Liver (tissue), 9 donors: ENCODE measurements around the gene MAP10. TPM values are rescaled to one million over a fixed set of nuclear protein-coding genes. Genes with fewer than 3 reads are reported as not detected.

Experiments used
- DNase-seq: peaks from one replicate; pipeline ENCODE4 v3.0.0-alpha.2; 2017; ENCODE audit warnings: low spot score
- H3K27ac ChIP-seq, 2 donors: one replicate each; pipeline ENCODE4 v1.7.0; 2013; ENCODE audit warnings: inconsistent platforms in 2 of 2, low read length in 2 of 2, control low read depth in 1 of 2, low read depth in 1 of 2, mild to moderate bottlenecking in 1 of 2
- H3K27me3 ChIP-seq, 4 donors: one replicate each; pipeline versions ENCODE4 v1.6.1 to v1.7.0; 2013; ENCODE audit warnings: low read length in 3 of 4, inconsistent platforms in 1 of 4, mild to moderate bottlenecking in 1 of 4, moderate library complexity in 1 of 4; ENCODE audit not compliant: control insufficient read depth in 4 of 4, insufficient read depth in 4 of 4
- H3K36me3 ChIP-seq, 4 donors: one replicate each; pipeline versions ENCODE4 v1.6.1 to v1.7.0; 2013; ENCODE audit warnings: low read length in 3 of 4, mild to moderate bottlenecking in 3 of 4, low read depth in 1 of 4, moderate library complexity in 1 of 4; ENCODE audit not compliant: control insufficient read depth in 4 of 4, insufficient read depth in 3 of 4
- H3K4me1 ChIP-seq, 4 donors: one replicate each; pipeline versions ENCODE4 v1.6.1 to v1.7.0; 2013; ENCODE audit warnings: low read length in 3 of 4, mild to moderate bottlenecking in 3 of 4, moderate library complexity in 1 of 4; ENCODE audit not compliant: control insufficient read depth in 4 of 4, insufficient read depth in 4 of 4
- H3K4me3 ChIP-seq, 3 donors: one replicate each; pipeline versions ENCODE4 v1.6.1 to v1.7.0; 2013; ENCODE audit warnings: low read length in 3 of 3, control low read depth in 1 of 3, low read depth in 1 of 3, mild to moderate bottlenecking in 1 of 3
- H3K9ac ChIP-seq, 2 donors: one replicate each; pipeline ENCODE4 v1.7.0; 2013; ENCODE audit warnings: low read length in 2 of 2, mild to moderate bottlenecking in 2 of 2, moderate library complexity in 2 of 2, control low read depth in 1 of 2, low read depth in 1 of 2
- H3K9me3 ChIP-seq, 4 donors: one replicate each; pipeline versions ENCODE4 v1.6.1 to v1.7.0; 2013; ENCODE audit warnings: low read length in 3 of 4; ENCODE audit not compliant: control insufficient read depth in 4 of 4
- ATF3 ChIP-seq: IDR thresholded peaks from 2 replicates; pipeline ENCODE4 v1.6.1; 2016; ENCODE audit warnings: antibody characterized with exemption
- CTCF ChIP-seq: fragments of 150-350 bp; IDR thresholded peaks from 2 replicates; pipeline ENCODE4 v1.5.1; 2017; ENCODE audit warnings: improper control_type of control experiment, low read depth, low read length; ENCODE audit not compliant: missing input control
- FOXA2 ChIP-seq: IDR thresholded peaks from 2 replicates; pipeline ENCODE4 v1.6.1; 2016; ENCODE audit warnings: antibody characterized with exemption
- GABPA ChIP-seq, 2 donors: IDR thresholded peaks in 1 of 2; conservative IDR thresholded peaks in 1 of 2; 2 replicates each; pipeline ENCODE4 v1.6.1; 2016; ENCODE audit warnings: antibody characterized with exemption in 2 of 2, mild to moderate bottlenecking in 1 of 2, moderate library complexity in 1 of 2
- HNF4A ChIP-seq, 2 donors: conservative IDR thresholded peaks; 2 replicates each; pipeline ENCODE4 v1.6.1; 2016; ENCODE audit warnings: antibody characterized with exemption in 2 of 2, mild to moderate bottlenecking in 2 of 2
- HNF4G ChIP-seq: IDR thresholded peaks from 2 replicates; pipeline ENCODE4 v1.6.1; 2016; ENCODE audit warnings: antibody characterized with exemption
- JUND ChIP-seq, 2 donors: IDR thresholded peaks; 2 replicates each; pipeline ENCODE4 v1.6.1; 2016; ENCODE audit warnings: antibody characterized with exemption in 2 of 2
- NR2F2 ChIP-seq: IDR thresholded peaks from 2 replicates; pipeline ENCODE4 v1.6.1; 2016; ENCODE audit warnings: antibody characterized with exemption
- RAD21 ChIP-seq, 2 donors: IDR thresholded peaks; 2 replicates each; pipeline ENCODE4 v1.6.1; 2016; ENCODE audit warnings: antibody characterized with exemption in 2 of 2, mild to moderate bottlenecking in 2 of 2
- REST ChIP-seq: IDR thresholded peaks from 2 replicates; pipeline ENCODE4 v1.6.1; 2016; ENCODE audit warnings: antibody characterized with exemption, mild to moderate bottlenecking
- RXRA ChIP-seq, 2 donors: IDR thresholded peaks; 2 replicates each; pipeline ENCODE4 v1.6.1; 2017 to 2018; ENCODE audit warnings: antibody characterized with exemption in 2 of 2, mild to moderate bottlenecking in 1 of 2
- SP1 ChIP-seq: IDR thresholded peaks from 2 replicates; pipeline ENCODE4 v1.6.1; 2018; ENCODE audit warnings: antibody characterized with exemption, mild to moderate bottlenecking
- TAF1 ChIP-seq: conservative IDR thresholded peaks from 2 replicates; pipeline ENCODE4 v1.6.1; 2016; ENCODE audit warnings: antibody characterized with exemption, mild to moderate bottlenecking
- YY1 ChIP-seq: IDR thresholded peaks from 2 replicates; pipeline ENCODE4 v1.6.1; 2016; ENCODE audit warnings: antibody characterized with exemption, mild to moderate bottlenecking
- ZBTB33 ChIP-seq: IDR thresholded peaks from 2 replicates; pipeline ENCODE4 v1.6.1; 2016; ENCODE audit warnings: antibody characterized with exemption
- WGBS: extraction: QIAGEN DNeasy Blood & Tissue Kit; methylation state at CpG from one replicate; pipeline ENCODE4 v1.1.7; 2013; 5-methylcytosine and 5-hydroxymethylcytosine counted together
- polyA plus RNA-seq, 2 donors: library from polyadenylated mRNA; stranded (reverse) in 1 of 2; unstranded in 1 of 2; fragments of 200-250 nt in 1 of 2; fragments of >200 nt in 1 of 2; fragmentation: Nextera tagmentation in 1 of 2; extraction: Ambion mirVana in 1 of 2; gene quantifications; one replicate each; pipeline versions ENCODE4 v1.2.1 to v1.2.3, GENCODE V29; 2013 to 2015
- total RNA-seq, 2 donors: library from RNA; depleted of rRNA; stranded (reverse); fragments of >200 nt; gene quantifications; one replicate each; pipeline ENCODE4 v1.2.3, GENCODE V29; 2014
- donor health status: healthy.
- donor health status: healthy.
- donor health status: healthy.
- donor health status: healthy.
- donor health status: healthy.

The MAP10 gene
- total and polyA plus RNA-seq, 4 donors = 0.96 to 2.7 (median 1.8) TPM

- H3K9me3 ChIP-seq = no peaks in the 10 kb centered on the region
- TF ChIP-seq HNF4G = no peak
- TF ChIP-seq RAD21 (IDR thresholded peaks at IDR 0.05) = no peak
- TF ChIP-seq HNF4A (conservative IDR thresholded peaks at IDR 0.05) = no peak
- TF ChIP-seq ATF3 = no peak
- no peak for TF ChIP-seq RXRA (IDR thresholded peaks at IDR 0.05)
- no peak for TF ChIP-seq NR2F2
- no peak for TF ChIP-seq JUND (IDR thresholded peaks at IDR 0.05)
- no peak for TF ChIP-seq YY1
- TF ChIP-seq FOXA2 = no peak
- TF ChIP-seq TAF1 = no peak
- TF ChIP-seq SP1 = no peak
- no peak for TF ChIP-seq ZBTB33
- TF ChIP-seq CTCF = no peak
- TF ChIP-seq GABPA (IDR thresholded peaks at IDR 0.05 in 1 of 2, conservative IDR thresholded peaks at IDR 0.05 in 1 of 2) = no peak
- TF ChIP-seq REST = no peak
- H3K27me3 ChIP-seq = no peaks in the 10 kb centered on the region
- no peak overlapping the region for H3K4me3 ChIP-seq
- no peaks in the 10 kb centered on the region for H3K36me3 ChIP-seq
- H3K9ac ChIP-seq = no peak overlapping the region
- no peak for DNase-seq
- no peaks in the 10 kb centered on the region for H3K4me1 ChIP-seq
- H3K27ac ChIP-seq = no peak overlapping the region
- 94% methylated on average over 4 of the region's 4 CpGs for WGBS
Measured at GRCh38 chr1:232813097-232813496, 7.9 kb downstream of the MAP10 start.

GRCh38 chr1:232813760-232814159 lies 8.5 kb downstream of the MAP10 start:
- H3K9ac ChIP-seq = no peak overlapping the region
- DNase-seq = no peak
- H3K9me3 ChIP-seq = no peaks in the 10 kb centered on the region
- H3K27ac ChIP-seq = no peak overlapping the region
- 86% methylated on average over 1 of the region's 1 CpG for WGBS
- H3K27me3 ChIP-seq = no peaks in the 10 kb centered on the region
- H3K4me1 ChIP-seq = no peaks in the 10 kb centered on the region
- no peaks in the 10 kb centered on the region for H3K36me3 ChIP-seq
- TF ChIP-seq RAD21 (IDR thresholded peaks at IDR 0.05) (no peak), TAF1 (no peak)
- no peak overlapping the region for H3K4me3 ChIP-seq
